ENCODE results near the gene RAD52.
"Not testable (repeated sequence)": the region's sequence is repeated elsewhere in the genome, so short reads cannot be mapped to it uniquely, and the experiment has no call there.

RAD52 gene

DNA sequence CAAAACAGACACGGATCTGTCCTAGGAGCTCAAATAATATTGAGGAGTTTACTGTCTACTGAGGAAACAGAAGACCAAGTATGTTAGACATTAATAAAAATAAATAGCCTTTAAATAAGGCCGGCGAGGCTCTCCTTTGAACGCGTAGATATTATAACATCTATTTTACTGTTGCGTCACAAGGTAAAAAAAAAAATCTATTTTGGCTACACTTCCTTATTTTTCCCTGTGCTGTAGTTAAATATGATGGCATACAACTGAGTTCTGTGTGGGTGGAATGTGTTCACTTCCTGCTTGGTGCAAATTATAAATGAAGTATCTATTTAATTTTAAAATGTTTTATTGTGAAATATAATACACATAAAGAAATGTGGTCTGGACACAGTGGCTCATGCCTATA, 17.2 kb upstream of the RAD52 start:
- no peak for DNase-seq

DNA sequence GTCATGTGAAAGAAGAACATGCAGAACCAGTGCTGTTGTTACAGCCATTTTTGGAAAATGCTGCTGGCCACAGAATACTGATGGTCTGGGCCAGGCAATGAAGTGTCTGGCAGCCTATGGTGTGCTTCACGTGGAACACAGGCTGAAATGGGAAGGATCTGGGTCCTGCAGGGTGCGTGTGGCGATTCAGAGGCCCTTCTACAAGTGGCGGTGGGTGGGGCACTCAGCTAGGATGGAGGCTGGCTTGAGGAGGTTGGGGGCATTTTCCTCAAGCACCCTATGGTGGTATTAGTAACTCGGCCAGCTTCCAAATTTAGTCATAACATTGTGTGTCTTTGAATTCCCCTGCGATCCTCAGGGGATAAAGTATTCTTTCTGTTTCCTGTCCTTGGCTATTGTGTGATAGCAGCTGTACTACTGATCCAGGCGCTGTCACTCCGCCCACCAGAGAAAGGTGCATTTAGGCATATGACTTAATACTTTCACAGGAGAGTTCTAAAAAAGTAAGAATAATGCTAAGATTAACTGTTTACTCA, 9.2 kb upstream of the RAD52 start:
- peak; percentile 16 for DNase-seq

DNA sequence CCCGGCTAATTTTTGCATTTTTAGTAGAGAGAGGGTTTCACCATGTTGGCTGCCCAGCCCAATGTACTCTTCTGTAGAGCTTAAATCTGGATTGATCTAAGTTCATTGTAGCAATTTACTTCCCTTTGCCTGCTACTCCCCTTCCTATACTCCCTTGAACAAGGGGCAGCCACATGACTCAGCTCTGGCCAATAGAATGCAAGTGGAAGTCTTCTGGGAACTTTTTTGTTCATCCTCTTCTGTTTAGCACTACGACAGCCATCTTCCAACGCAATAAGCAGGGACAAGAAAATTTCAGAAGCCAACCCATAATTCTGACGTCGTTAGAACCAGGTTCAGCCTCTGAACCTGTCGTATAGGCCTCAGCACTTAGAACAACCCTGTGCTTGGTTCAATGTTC, 6.4 kb upstream of the RAD52 start:
- no peak for DNase-seq

DNA sequence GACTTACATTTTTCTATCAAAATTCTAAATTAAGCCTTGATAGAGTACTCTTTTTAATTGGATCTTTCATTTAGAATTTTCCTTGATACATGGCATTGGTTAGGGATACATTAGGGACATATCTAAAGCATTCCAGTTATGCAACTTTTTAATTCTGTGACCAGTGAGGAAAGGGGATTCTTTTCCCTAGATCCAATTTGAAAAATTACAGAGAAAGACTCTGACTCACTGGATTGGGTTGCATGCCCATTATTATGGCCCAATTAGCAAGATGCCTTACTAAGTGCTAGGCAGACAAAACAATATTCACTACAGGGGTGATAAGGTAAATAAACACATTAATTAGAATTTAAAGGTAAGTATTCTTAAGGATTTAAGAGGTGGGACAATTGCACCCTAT, 5.2 kb upstream of the RAD52 start:
- peak; percentile 32 for DNase-seq

DNA sequence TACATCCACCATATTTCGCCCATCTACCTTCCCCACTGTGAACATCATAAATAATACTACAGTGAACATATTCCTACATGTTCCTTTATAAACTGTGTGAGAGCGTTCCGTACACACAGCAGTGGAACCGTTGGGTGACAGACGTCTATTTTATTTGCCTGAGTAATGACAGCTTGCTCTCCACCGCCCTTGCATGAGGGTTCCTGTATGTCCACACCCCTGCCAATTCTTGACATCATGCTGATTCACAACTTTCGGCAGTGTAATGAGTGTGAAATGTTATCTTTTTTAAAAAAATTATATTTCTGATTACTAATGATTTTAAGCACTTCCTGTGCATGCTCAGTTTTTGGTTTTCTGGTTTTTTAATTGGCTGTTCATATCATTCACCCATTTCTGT, 4.3 kb upstream of the RAD52 start:
- DNase-seq = peak; percentile 68

DNA sequence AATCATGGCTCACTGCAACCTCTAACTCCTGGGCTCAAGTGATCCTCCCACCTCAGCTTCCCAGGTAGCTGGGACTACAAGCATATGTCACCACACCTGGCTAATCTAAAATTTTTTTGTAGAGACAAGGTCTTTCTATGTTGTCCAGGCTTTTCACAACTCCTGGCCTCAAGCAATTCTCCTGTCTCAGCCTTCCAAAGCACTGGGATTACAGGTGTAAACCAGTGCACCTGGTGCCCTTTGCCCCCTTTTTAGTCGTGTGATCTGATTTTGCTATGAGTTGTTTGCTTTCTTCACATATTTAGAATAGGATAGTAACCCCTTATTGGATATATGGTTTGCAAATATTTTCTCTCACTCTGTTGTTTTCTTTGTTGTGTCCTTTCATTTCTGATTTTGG, 1.7 kb upstream of the RAD52 start:
- DNase-seq = no peak

DNA sequence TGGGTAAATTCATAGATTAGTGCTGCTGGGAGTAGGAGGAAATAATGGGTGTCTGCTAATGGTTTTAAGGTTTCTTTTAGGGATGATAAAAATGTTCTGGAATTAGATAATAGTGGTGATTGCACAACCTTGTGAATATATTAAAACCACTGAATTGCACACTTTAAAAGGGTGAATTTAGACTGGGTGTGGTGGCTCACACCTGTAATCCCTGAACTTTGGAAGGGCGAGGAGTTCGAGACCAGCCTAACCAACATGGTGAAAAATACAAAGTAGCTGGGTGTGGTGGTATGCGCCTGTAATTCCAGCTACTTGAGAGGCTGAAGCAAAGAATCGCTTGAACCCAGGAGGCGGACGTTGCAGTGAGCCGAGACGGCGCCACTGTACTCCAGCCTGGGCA, 1.3 kb downstream of the RAD52 start:
- DNase-seq = no peak

DNA sequence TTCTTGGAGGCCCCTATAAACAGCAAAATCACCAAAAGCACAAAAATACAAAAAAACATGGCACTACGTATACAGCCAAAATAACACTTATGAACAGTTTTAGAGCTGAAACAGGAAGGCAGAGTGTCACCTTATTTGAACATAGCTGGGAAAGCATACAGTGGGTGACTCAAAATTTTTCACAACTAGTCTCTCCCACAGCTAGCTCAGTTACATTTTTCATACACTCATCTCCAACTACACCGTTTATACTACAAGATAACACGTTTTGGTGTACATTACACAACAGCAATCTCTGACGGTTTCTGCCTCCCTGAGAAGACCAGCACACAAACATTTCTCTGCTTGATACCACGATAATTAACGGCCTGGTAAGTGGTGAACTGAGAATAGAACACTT, 2.9 kb downstream of the RAD52 start:
- no peak for DNase-seq

DNA sequence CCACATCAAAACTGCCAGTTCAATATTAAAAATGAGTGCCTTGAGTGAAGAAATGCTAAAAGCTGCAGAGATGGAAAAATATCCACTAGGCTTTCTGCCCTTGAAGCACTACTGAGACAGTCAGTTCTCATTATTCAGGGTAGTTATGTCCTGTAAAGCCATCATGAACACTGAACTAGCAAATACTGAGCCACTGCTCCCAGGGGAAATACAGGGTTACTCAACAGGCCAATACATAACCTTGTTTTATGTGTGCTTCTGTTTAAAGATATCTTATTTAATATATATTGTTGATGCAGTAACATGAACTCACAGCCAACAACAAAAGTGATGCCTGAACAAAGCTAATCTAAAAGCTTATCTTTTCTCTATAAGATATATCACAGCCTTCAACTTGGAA, 3.3 kb downstream of the RAD52 start:
- DNase-seq = no peak

DNA sequence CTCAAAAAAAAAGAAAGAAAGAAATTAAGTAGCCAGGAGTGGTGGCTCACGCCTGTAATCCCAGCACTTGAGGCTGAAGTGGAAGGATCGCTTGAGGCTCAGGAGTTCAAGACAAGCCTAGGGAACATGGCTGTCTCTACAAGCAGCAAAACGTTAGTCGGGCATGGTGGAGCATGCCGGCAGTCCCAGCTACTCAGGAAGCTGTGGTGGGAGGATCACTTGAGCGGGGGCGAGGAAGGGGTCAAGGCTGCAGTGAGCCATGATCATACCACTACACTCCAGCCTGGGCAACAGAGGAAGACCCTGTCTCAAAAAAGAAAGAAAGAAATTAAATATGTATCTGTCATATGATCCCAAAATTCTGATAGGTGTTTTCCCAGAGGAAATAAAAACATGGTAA, 5.3 kb downstream of the RAD52 start:
- no peak for DNase-seq

DNA sequence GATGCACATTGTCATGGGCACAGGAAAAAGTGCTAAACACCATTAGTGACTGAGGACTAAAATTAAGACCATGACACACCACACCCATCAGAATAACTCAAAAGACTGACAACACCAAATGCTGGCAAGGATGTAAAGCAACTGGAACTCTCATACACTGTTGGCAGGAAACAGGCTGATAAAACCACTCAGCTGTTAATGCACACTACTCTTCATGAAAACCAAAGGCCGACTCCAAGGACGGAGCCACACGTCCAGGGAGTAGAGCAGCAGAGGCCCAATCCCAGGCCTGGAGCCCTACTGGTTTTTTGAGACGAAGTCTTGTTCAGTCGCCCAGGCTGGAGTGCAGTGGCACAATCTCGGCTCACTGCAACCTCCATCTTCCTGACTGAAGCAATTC, 6.4 kb downstream of the RAD52 start:
- DNase-seq = no peak

DNA sequence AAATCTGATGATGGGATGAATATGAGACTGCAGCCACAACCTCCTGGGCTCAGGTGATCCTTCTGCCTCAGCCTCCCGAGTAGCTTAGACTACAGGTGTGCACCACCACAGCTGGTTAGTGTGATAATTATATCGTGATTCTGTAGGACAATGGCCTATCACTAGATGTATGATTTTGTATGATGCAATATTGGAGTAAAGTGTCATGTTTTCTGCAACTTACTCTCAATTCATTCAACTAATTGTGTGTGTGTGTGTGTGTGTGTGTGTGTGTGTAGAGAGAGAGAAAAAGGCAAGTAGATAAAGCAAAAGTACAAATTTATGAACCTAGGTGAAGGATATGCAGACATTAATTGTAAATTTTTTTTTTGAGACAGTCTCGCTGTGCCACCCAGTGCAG, 10.7 kb downstream of the RAD52 start:
- no peak for DNase-seq

DNA sequence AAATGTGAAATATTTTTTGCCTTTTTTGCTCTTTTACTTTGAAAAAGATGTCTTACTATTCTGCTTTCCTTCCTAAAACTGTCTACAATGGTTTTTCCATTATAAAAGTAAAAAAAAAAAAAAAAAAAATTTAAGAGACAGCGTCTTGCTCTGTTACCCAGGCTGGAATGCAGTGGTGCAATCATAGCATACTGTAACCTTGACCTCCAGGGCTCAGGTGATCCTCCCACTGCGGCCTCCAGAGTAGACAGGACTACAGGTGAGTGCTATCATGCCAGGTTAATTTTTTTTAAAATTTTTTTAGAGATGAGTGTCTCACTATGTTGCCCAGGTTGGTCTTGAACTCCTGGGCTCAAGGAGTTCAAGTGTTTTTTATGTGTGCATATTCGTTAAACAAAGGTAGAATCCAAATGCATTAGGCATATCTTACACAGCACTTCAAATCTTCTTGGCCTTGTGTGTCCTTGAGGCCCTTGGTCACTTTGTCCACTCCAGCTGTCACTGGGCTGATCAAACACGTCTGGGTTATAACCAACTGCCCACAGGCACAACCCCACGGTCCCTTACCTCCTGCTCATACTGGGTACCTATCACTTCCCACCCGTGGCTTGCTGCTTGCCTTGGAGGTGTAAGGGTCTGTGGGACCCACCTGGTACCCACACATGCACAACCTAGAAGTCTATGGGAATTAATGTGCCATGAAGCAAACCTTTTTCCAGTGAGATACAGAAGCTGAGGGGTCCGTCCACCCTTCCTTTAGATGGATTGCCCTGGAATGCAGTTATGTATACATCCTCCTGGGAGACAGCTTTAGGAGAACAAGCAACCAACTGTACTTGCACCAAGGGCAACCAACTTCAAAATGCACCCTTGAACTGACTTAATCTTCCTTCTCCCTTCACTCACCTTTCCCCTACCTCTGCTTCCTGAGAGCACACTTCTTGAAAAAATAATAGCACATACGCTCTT, 12.8 kb downstream of the RAD52 start:
- no peak for DNase-seq

DNA sequence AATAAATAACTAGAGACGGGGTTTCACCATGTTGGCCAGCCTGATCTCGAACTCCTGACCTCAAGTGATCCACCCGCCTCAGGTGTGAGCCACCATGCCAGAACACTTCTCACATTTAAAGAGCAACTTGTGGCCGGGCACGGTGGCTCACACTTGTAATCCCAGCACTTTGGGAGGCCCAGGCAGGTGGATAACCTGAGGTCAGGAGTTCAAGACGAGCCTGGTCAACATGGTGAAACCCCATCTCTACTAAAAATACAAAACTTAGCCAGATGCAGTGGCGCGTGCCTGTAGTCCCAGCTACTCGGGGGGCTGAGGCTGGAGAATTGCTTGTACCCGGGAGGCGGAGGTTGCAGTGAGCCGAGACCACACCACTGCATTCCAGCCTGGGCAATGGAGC, 13.6 kb downstream of the RAD52 start:
- not testable (repeated sequence) for DNase-seq

DNA sequence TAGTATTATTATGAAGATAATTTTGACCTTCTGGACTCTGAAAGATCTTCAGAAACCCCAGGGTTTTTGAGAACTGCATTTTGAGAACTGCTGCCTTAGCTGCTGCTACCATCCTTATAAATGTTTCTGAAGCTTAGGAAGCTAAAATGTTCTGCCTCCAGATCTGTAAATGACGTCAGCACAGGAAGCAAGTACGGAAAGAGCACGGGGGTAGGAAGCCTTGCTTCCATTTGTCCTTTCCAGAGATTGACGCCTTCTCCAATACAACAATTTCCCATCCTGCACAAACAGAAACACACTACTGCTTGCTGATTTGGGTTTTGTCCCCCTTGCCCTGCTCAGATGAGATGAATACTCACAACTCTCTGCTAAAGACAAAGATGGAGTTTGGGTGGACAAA, 17.9 kb downstream of the RAD52 start:
- DNase-seq = no peak

DNA sequence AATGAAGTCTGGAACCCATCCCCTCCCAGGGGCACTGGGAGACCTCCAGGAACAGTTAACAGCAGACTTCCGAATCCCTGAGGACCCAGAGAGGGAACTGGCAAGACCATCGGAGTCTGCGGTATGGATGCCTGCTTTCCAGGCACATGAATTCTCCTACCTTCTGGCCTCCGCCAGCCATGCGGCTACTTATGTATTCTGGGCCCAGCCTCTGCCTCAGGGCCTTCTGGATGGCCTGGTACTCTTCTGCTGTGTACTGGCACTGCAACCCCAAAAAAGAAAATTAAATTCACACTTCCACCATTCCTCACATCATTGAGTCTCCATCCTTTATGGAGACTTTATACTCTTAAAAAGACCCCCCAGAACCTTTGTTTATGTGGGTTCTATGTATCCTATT, 18.4 kb downstream of the RAD52 start:
- no peak for DNase-seq

DNA sequence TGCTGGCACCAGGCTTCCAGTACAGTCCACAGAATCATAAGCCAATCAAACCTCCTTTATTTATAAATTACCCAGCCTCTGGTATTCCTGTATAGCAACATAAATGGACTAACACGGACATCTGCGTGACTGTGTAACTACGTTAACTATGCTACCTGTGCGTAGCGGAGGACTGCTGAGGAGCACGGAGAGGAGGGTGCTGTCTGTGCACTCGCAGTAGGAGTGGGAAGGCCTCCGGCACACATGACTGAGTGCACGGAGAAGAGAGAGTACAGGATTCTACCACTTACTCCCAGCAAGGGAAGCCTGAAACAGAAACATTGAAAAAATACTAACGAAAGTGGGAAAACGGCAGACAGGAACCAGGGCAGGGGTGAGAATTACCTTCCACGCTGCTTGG, 22.9 kb downstream of the RAD52 start:
- DNase-seq = no peak

DNA sequence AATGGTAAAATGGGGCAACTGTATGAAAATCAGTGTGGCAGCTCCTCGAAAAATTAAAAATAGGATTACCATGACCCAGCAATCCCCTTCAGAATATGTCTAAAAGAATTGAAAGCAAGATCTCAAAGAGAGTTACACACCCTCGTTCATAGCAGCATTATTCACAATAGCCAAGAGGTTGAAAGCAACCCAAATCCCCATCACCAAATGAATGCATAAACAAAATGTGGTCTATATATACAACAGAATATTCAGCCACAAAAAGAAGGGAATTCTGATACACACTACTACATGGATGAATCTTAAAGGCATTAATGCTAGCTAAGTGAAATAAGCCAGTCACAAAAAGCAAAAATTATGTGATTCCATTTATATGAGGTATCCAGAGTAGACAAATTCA, 27.2 kb downstream of the RAD52 start:
- DNase-seq = no peak

DNA sequence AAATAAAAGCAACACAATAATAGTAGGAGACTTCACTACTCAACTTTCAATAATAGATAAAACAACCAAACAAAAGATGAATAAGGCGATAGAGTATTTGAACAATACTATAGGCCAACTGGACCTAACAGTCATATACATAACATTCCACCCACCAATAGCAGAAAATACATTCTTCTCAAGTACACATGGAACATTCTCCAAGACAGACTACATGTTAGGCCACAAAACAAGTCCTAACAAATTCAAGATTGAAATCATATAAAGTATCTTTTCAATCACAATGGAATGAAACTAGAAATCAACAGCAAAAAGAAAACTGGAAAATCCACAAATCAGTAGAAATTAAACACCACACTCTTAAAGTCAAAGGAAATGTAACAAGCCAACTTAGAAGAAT, 28.8 kb downstream of the RAD52 start:
- DNase-seq = no peak

DNA sequence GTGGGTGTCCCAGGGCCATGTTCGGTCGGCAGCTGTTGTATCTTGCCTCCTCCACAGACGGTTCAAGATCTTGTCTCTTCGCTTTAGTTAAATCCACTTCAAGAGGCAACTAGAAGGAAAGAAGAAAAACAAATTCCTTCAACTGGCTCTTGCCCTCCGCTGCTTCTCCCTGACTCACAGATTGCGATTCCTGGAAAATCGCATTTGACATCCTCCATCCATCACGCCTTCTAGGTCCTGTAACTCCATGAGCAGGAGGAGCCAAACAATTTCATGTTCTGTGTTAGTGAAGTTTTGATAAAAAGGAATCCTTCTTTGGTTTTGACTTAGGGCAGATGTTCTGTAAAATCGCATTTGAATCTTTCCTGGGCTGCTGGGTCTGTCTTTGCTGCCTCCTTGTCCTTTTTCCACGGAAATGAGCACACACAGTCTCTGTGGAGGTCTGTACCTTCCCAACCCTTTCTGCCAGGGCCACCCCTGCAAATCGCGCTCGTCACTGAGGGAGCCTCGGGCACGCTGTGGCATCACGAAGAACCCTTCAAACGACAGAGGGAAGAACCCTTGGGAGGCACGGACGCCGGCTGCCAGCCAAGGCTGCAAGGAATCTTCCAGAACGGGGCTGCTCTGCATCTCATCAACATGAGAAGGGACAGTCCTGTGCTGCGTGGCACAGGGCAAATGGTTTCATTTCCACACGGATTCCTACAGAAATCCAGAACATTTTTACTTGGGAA, 32.6 kb downstream of the RAD52 start:
- no peak for DNase-seq

DNA sequence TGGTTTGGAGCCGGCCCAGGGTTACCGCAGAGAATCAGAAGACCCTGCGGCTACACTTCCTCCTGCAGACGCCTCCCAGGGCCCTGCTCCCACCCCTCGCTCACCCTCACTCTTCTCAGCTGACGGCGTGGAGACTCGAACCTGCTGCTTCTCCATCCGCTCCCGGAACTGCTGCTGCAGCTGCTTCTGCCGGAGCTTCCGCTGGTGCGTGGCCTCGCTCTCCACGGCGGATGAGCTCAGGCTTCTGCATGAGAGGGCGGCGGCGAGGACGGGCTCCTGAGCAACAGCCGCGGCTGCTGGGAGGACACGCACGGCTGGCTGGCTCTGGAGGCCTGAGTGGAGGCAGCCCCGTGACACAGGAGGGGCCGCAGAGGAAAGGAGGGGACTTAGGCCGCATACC, 33.3 kb downstream of the RAD52 start:
- no peak for DNase-seq

DNA sequence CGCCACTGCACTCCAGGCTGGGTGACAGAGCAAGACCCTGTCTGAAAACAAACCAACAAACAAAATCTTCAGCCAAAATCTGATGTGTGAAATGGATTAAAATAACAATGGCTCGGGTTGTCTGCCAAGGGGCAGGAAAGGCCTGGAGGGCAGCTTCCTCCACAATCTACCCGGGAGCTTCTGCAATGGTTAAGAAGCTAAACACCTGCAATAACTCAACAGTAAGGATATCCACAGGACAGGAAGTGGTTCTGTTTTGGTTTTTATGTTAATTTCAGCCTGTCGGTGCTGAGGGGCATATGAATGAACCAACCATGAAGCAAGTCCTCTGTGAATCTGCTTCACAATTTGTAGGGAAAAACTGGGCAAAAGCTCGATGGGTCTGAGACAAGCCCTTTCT, 34.4 kb downstream of the RAD52 start:
- no peak for DNase-seq

DNA sequence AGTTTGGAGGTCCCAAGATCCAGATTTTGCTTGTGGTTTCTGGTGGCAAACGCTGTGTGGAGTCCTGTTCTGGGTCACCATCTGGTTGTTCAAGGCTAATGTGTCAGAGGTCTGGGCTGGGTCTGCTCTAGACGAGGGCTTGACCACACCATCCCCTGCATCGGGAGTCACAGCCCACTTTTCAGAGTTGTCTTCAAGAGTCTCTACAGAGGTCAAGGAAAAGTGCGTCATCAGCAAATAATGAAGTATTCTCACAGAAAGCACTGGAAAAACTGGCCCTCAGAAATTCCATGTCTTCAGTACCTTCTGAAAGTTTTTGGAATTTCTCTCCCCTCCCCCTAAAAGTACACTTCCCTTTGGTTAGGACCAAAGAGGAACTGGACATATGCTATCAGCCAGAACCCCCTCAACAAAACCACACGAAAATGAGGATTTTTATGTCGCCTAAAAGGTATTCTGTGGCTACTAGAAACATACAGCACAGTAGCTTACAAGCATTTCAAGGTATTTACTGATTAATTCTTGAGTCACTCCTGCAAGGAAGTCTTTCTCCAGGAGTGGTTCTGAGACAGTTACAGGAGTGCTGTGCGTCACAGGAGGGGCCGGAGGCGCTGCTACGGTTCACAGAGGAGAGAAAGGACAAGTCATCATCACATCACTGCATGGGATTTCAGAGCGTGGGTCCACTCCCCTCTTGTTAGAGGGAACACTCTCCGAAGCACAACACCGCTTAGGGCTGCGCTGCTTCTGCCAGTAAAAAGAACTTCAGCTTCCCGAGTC, 35.4 kb downstream of the RAD52 start:
- peak; percentile 65 for DNase-seq

Data from fibroblast of upper back skin (primary cell).